Measurements from ENCODE around the gene MLF1.

The MLF1 gene

GRCh38 chr3:158651192-158651591, 80.2 kb downstream of the MLF1 start:
- no peak for DNase-seq (ENCODE audit: low read depth)
- no peak overlapping the region for H3K4me3 ChIP-seq (ENCODE audit: low read depth, low read length)
- TF ChIP-seq CTCF (IDR thresholded peaks at IDR 0.05; ENCODE audit: low read depth, low read length, missing control alignments), result no peak

- no peak for DNase-seq (ENCODE audit: low read depth)
- H3K4me3 ChIP-seq (ENCODE audit: low read depth, low read length), result no peak overlapping the region
- no peak for TF ChIP-seq CTCF (IDR thresholded peaks at IDR 0.05; ENCODE audit: low read depth, low read length, missing control alignments)
Measured at GRCh38 chr3:158652463-158652862, 81.5 kb downstream of the MLF1 start.
